Endothelial cell of umbilical vein (primary cell): ENCODE measurements around the gene TERT. TPM values are rescaled to one million over a fixed set of nuclear protein-coding genes. Genes with fewer than 3 reads are reported as not detected.

Experiments used
- BruUV-seq: library from RNA; stranded (reverse); fragments of 400-500 nt; replicated peaks from 2 replicates; lab custom pipeline; 2021; lab: Mats Ljungman, UMichigan
- CTCF ChIA-PET: fragments of 300-600, 350-600 bp; sonication (Branson Sonifier 250); formaldehyde crosslinking; loops from one replicate; lab custom pipeline; 2021; ENCODE audit warnings: antibody characterized with exemption, inconsistent platforms; lab: Charles Lee
- POLR2A ChIA-PET: fragments of 300-600, 350-600 bp; sonication (Branson Sonifier 250); formaldehyde crosslinking; loops from one replicate; lab custom pipeline; 2021; ENCODE audit warnings: antibody characterized with exemption, inconsistent platforms; lab: Charles Lee
- DNase-seq: peaks from one replicate; pipeline ENCODE4 v3.0.0-alpha.2; 2011; ENCODE audit warnings: low read depth, low spot score
- FAIRE-seq: peaks from 2 replicates; lab custom pipeline; 2011; peaks lifted over from hg19 to GRCh38; lab: Jason Lieb, UNC
- H2AFZ ChIP-seq: 2 replicates; pipeline ENCODE4 v1.6.0; 2012; ENCODE audit warnings: low read depth, low read length, control low read depth, inconsistent platforms
- H3K27ac ChIP-seq: 2 replicates; pipeline ENCODE4 v1.5.1; 2011; ENCODE audit warnings: low read depth, mild to moderate bottlenecking, control low read depth, low read length, moderate library complexity; ENCODE audit not compliant: insufficient read depth
- H3K27me3 ChIP-seq, 2 experiments: 2 replicates each; pipeline versions ENCODE4 v1.6.0 to v1.6.1; 2011; ENCODE audit warnings: low read length in 2 of 2, mixed read lengths in 1 of 2; ENCODE audit not compliant: control insufficient read depth in 2 of 2, insufficient read depth in 2 of 2
- H3K36me3 ChIP-seq, 2 experiments: 2 replicates in 1 of 2; 3 replicates in 1 of 2; pipeline ENCODE4 v1.5.1; 2011; ENCODE audit warnings: low read length in 2 of 2, mild to moderate bottlenecking in 1 of 2, moderate library complexity in 1 of 2; ENCODE audit not compliant: control insufficient read depth in 2 of 2, insufficient read depth in 2 of 2; ENCODE audit errors: extremely low read depth in 1 of 2
- H3K4me1 ChIP-seq: 3 replicates; pipeline ENCODE4 v1.5.1; 2011; ENCODE audit warnings: mild to moderate bottlenecking, low read length; ENCODE audit not compliant: control insufficient read depth, insufficient read depth; ENCODE audit errors: extremely low read depth
- H3K4me2 ChIP-seq: 2 replicates; pipeline ENCODE4 v1.6.1; 2011; ENCODE audit warnings: low read length, control low read depth, mixed read lengths; ENCODE audit not compliant: insufficient read depth
- H3K4me3 ChIP-seq, 3 experiments: fragments of 200-600 bp in 1 of 3; sonication (generic), shearing (Covaris generic) in 1 of 3; replicated peaks in 1 of 3; 2 replicates each; pipeline ENCODE4 v1.5.1; 2011 to 2016; ENCODE audit warnings: control low read depth in 3 of 3, low read length in 3 of 3, mild to moderate bottlenecking in 2 of 3, inconsistent platforms in 1 of 3, low read depth in 1 of 3, moderate library complexity in 1 of 3; ENCODE audit not compliant: insufficient read depth in 1 of 3
- H3K79me2 ChIP-seq: 2 replicates; pipeline ENCODE4 v1.6.0; 2012; ENCODE audit warnings: low read length, inconsistent platforms; ENCODE audit not compliant: control insufficient read depth, insufficient read depth
- H3K9ac ChIP-seq: replicated peaks from 2 replicates; pipeline ENCODE3; 2011; ENCODE audit warnings: low read length, control low read depth; ENCODE audit not compliant: insufficient read depth; ENCODE audit errors: extremely low read depth
- H3K9me1 ChIP-seq: replicated peaks from 3 replicates; pipeline ENCODE4 v1.6.0; 2011; ENCODE audit warnings: mild to moderate bottlenecking, low read length; ENCODE audit not compliant: control insufficient read depth, insufficient read depth; ENCODE audit errors: extremely low read depth
- H3K9me3 ChIP-seq: replicated peaks from 2 replicates; pipeline ENCODE4 v1.5.1; 2012; ENCODE audit warnings: low read length, inconsistent platforms; ENCODE audit not compliant: control insufficient read depth, insufficient read depth
- H4K20me1 ChIP-seq: replicated peaks from 2 replicates; pipeline ENCODE3; 2011; ENCODE audit warnings: mild to moderate bottlenecking, low read length; ENCODE audit not compliant: control insufficient read depth, insufficient read depth; ENCODE audit errors: extremely low read depth
- EZH2 ChIP-seq: IDR thresholded peaks from 2 replicates; pipeline ENCODE4 v1.6.1; 2012; ENCODE audit warnings: borderline replicate concordance, low read depth, mild to moderate bottlenecking, moderate library complexity, low read length, inconsistent platforms; ENCODE audit not compliant: severe bottlenecking
- FOS ChIP-seq: IDR thresholded peaks from 2 replicates; pipeline ENCODE4 v1.6.1; 2011; ENCODE audit warnings: mild to moderate bottlenecking, low read length, moderate library complexity, borderline replicate concordance; ENCODE audit not compliant: insufficient read depth
- GATA2 ChIP-seq: IDR thresholded peaks from 2 replicates; pipeline ENCODE4 v1.7.0; 2011; ENCODE audit warnings: low read depth, mild to moderate bottlenecking, moderate library complexity, mixed read lengths, low read length; ENCODE audit not compliant: insufficient read length, insufficient read depth
- JUN ChIP-seq: IDR thresholded peaks from 2 replicates; pipeline ENCODE4 v1.6.1; 2011; ENCODE audit warnings: borderline replicate concordance, low read depth; ENCODE audit not compliant: insufficient read length, insufficient read depth
- MYC ChIP-seq: IDR thresholded peaks from one replicate; pipeline ENCODE4 v1.6.1; 2011; ENCODE audit warnings: mild to moderate bottlenecking, low read depth, low read length
- POLR2A ChIP-seq: IDR thresholded peaks from 2 replicates; pipeline ENCODE4 v1.6.1; 2012; ENCODE audit warnings: low read depth, mild to moderate bottlenecking, control low read depth, low read length
- POLR2AphosphoS5 ChIP-seq: IDR thresholded peaks from 2 replicates; pipeline ENCODE4 v1.6.1; 2012; ENCODE audit warnings: low read depth, mild to moderate bottlenecking, control low read depth, low read length, moderate library complexity; ENCODE audit not compliant: insufficient read depth
- dilution Hi-C: fragments of 300-500 bp; cut with MboI; formaldehyde crosslinking; loops from one replicate; pipeline ENCODE4 v1.15.0; 2019; ENCODE audit warnings: low sequenced_read_pairs; ENCODE audit not compliant: extremely low pct_ligation_motif_present
- intact Hi-C: fragments of 100-400 bp; cut with micrococcal nuclease; formaldehyde crosslinking; loops from one replicate; pipeline ENCODE4 v1.10.0; 2022
- polyA plus RNA-seq, 4 experiments: library from polyadenylated mRNA; depleted of rRNA in 3 of 4; stranded (reverse) in 3 of 4; unstranded in 1 of 4; fragments of >200 nt; gene quantifications; 2 replicates each; pipeline versions ENCODE4 v1.2.1 to v1.2.3, GENCODE V29; 2011 to 2012; ENCODE audit warnings: missing spikeins in 1 of 4
- total RNA-seq: library from RNA; stranded (reverse); gene quantifications from 2 replicates; pipeline ENCODE4 v1.2.3, GENCODE V29; 2021
- TF ChIP-seq, protein P1 (sequence below), 2 donors: IDR thresholded peaks; 1 replicate in 1 of 2; 2 replicates in 1 of 2; pipeline ENCODE4 v1.5.1; 2011; ENCODE audit warnings: low read length in 2 of 2, mild to moderate bottlenecking in 2 of 2, moderate library complexity in 2 of 2, control low read depth in 1 of 2, inconsistent platforms in 1 of 2, low read depth in 1 of 2; ENCODE audit not compliant: insufficient read depth in 1 of 2; ENCODE audit errors: extremely low read depth in 1 of 2
- TF ChIP-seq, protein P2 (sequence below): IDR thresholded peaks from 2 replicates; pipeline ENCODE4 v1.6.1; 2011; ENCODE audit not compliant: insufficient read depth, insufficient read length

Gene TERT
- total and polyA plus RNA-seq, 2 donors (not counting 3 experiments of a cell fraction or from before 2014, with no cell fraction given): 0.04 TPM; not detected in 1

DNA sequence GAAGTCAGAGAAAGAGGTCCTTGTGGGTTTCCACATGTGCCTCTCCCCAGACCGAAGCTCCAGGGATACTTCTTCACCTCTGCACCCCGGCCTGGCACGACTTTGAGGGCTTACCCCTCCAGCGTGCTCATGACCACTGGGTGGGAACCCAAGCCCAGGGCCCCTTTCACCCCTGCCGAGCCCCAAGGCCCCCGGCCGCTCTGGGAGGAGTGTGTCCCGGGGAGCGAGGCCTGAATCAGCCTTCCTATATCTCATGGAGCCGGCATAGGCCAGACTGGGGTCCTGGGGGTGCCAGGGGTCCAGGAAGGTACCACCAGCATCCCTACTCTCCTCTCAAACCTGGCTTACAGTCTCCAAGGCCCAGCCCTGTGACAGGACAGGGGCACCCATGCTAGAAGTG lies 17.1 kb downstream of the TERT start:
- POLR2A ChIA-PET: no interaction called here
- BruUV-seq: no TSS peak

More for the DNA sequence above, 17.1 kb downstream of the TERT start:
- H2AFZ ChIP-seq: no peak overlapping the region
- TF ChIP-seq EZH2 (no peak), FOS (no peak), JUN (no peak), POLR2A (no peak), MYC (no peak), POLR2AphosphoS5 (no peak), GATA2 (no peak)
- TF ChIP-seq, protein P1, sequence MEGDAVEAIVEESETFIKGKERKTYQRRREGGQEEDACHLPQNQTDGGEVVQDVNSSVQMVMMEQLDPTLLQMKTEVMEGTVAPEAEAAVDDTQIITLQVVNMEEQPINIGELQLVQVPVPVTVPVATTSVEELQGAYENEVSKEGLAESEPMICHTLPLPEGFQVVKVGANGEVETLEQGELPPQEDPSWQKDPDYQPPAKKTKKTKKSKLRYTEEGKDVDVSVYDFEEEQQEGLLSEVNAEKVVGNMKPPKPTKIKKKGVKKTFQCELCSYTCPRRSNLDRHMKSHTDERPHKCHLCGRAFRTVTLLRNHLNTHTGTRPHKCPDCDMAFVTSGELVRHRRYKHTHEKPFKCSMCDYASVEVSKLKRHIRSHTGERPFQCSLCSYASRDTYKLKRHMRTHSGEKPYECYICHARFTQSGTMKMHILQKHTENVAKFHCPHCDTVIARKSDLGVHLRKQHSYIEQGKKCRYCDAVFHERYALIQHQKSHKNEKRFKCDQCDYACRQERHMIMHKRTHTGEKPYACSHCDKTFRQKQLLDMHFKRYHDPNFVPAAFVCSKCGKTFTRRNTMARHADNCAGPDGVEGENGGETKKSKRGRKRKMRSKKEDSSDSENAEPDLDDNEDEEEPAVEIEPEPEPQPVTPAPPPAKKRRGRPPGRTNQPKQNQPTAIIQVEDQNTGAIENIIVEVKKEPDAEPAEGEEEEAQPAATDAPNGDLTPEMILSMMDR (IDR thresholded peaks at IDR 0.05; ENCODE audit: extremely low read depth in 1 of 2, insufficient read depth in 1 of 2, low read depth in 1 of 2, low read length in 2 of 2): no peak
- TF ChIP-seq, protein P2, sequence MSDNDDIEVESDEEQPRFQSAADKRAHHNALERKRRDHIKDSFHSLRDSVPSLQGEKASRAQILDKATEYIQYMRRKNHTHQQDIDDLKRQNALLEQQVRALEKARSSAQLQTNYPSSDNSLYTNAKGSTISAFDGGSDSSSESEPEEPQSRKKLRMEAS: no peak
- no peak overlapping the region for H3K9ac ChIP-seq
- H3K9me3 ChIP-seq: no peaks in the 10 kb centered on the region
- no peaks in the 10 kb centered on the region for H4K20me1 ChIP-seq
- no peaks in the 10 kb centered on the region for H3K79me2 ChIP-seq
- no peaks in the 10 kb centered on the region for H3K27me3 ChIP-seq
- H3K9me1 ChIP-seq: no peaks in the 10 kb centered on the region
- no peak overlapping the region for H3K4me2 ChIP-seq
- H3K36me3 ChIP-seq: no peaks in the 10 kb centered on the region
- CTCF ChIA-PET: no interaction called here
- H3K27ac ChIP-seq: no peak overlapping the region
- dilution Hi-C loops (no loop called here), intact Hi-C loops (no loop called here)
- no peak overlapping the region for H3K4me3 ChIP-seq
- FAIRE-seq: no peak
- DNase-seq: no peak
- no peaks in the 10 kb centered on the region for H3K4me1 ChIP-seq
